UCSD-AML1 (cell line): ENCODE measurements around the gene FIGNL2.

Experiments used
- DNase-seq: peaks from one replicate; lab custom pipeline; 2025; ENCODE audit not compliant: unreplicated experiment; lab: John Stamatoyannopoulos, UW

Gene FIGNL2

DNA sequence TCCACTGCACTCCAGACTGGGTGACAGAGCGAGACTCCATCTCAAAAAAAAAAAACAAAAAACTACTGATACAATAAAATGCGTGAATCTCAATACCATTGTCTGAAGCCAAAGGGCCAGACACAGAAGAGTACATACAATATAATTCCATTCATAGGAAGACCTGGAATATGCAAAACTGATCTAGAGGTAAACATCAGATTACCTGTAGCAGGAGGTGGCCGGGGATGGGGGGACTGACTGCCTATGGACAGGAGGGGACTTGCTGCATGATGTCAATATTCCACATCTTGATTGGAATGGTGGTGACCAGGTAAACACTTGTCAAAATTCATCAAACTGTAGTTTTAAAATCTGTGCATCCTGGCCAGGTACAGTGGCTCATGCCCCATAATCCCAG is 12.5 kb upstream of the FIGNL2 start:
- DNase-seq, result no peak

DNA sequence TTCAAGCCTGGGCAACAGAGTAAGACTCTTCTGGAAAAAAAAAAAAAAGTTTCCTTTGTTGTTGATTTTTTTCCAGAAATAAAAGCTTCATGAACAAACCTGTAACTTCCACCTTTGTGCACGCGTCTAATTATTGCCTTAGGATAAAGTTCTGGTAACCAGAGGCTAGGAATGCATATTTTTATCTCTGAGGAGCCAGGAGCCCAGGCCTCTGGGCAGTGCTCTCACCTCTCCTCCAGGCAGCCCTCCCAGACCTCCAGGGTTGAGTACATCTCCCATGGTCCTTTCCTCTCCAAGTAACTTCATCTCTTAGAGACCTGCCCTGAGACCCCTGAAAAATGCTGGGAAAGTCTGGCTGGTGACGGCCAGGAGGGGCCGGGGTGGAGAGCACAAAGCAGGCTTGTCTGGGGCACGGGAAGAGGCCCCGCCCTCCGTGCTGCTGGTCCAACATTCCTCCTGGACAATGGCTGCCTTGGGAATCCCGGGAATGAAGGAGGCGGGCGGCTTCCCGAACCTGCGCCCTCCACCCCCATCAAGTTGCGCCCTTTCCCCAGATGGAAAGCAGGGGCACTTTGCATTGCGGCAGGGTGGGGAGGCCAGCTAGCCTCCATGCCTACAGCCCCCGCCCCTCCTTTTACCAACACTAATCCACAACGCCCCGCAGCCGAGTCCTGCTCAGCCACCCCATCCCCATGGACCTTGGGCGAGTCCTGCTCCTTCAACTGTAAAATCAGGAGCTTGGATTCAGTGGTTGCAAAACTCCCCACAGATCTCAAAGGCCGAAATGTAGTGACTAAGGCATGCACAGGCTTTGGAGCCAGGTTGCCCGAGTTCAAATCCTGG is 7.3 kb upstream of the FIGNL2 start:
- DNase-seq, result no peak

DNA sequence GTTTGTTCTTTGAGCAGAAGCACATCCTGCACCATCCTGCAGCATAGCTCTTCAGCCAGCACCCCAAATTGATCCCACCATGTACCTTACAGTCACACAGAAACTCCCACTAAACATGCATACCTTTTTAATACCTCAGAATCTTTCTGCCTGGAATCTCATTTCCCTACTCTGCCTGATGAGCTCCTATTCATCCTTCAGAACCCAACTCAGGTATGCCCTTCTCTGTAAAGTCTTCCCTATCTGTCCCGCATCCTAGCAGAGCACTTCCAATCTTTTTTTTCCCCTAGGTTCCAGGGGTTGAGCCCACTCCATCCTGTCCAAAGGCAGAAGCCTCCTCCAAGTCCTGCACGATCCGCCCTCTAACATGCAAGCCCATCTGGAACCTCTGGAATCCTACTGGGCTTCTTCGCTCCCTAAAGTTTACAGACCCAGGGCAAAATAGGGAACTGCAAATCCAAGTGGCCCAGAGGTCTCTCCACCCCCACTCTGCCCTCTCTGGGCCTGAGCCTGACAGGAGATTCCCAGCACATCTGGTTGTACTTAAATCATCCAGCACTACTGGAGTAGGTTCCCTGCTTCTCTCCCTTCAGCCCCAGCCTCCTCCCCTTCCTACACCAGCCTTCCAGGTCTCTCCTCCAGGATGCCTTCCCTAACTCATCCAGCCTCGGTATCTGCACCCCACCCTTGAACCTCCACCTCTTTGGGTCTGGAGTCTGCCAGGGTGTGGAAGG is 4.1 kb upstream of the FIGNL2 start:
- no peak for DNase-seq

DNA sequence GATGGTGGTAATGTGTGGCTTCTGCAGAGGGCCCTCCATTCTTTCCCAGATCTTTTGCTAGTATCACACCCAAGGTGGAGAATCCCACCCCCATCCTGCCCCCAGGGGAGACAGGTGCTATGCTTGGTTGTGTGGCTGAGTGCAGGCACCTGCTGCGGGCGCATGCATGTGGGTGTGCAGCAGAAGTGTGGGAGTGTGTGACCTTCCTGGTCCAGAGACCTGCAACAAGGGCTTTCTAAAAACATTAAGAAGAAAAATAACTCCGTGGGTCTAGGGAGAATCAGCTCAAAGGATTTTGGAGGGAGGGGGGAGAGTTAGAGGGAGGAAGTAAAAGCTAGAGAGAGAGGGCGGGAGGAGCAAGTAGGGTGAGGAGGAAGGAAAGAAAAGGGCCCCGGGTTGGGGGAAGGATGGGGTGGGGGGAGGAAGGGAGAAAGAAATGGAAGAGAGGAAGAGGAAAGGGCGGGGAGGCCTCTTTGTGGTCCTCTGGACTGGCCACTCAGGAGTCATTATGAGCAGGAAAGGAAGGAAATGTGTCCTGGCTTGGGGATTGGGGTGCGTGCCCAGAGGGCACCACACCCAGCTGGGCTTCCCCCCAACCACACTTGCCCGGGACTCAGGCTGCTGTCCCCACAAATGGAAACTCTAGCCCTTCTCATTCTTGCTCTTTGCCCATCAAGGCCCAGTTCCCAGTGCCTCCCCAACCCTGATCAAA is 3.1 kb upstream of the FIGNL2 start:
- DNase-seq, result peak; percentile 50

GRCh38 chr12:51850965-51851299 is 2.4 kb upstream of the FIGNL2 start:
- DNase-seq, result no peak

DNA sequence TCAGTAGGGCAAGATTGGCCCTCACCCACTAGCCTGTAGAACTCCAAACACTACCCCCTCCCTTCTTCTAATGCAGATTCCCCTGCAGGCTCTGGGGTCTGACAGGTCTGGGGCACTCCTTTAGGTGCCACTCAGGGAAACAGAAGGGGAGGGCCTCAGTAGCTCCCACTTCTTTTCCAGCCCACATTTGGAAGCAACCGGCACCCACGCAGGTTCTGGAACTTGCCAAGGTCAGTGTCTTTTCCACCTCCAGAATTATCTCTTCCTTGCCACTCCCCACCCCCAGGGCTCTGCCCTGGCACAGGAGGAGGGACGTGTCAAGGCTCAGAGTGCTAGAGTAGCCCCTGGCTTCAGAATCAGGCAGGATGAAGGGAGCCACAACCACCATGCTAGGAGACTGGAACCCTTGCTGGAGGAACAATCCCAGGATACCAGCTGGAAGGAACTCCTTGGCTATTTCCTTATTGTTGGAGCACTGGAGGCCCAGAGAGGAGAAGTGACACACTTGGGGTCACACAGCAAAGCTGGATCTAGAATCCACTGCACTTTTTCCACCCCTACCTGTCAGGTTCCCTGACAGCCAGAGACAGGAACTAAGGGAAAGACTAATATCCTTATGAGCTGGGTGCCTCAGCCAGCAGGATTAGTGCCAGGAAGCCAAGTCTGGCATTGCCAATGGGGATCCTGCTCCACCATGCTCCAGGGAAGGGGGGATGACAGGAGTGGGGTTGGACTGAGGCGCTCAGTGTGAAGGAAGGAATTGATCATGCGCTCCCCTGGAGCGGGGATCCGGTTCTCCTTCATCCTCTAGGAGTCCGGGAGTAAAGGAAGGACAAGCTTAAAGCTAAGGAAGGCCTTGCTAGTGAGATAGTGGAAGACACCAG is 1.8 kb upstream of the FIGNL2 start:
- no peak for DNase-seq

DNA sequence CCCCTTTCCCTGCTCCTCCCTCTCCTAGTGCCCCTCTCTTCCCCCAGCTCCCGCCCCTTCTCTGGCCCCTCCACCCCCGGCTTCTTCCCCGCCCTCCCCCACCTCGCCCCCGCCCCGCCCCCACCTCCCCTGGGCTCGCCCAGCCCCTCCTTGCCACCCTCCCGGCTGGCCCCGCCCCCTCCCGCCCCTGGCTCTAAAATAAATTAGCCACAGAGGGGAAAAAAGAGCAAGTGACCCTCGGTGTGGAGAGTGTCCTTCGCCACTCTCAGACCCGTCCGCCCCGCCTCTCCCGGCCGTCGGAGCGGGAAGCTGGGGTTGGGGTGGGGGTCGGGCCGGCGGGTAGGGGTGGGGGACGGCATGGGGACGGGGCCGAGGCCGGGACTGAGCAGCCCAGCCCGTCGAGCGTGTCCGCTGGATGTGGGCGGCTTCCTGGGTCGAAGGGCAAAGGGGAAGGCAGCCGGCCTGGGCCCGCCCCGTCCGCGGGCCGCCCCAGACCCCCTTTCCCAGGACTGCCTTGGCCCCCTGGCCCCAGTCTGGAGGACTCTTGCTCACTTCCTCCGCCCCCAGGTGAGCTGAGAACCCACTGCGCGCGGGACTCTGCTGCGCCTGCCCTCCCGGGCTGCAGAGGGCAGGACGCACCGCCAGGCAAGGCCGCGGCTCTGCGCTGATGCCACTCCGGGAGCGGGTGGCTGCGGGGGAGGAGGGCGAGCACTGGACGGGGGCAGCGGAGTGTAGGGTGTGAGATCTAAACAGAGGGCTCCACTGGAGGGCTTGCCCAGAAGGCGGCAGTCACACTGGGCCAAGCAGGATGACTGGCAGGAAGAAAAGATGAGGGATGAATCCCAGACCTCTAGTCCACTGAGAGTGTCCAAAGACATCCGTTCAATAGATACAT is 570 bp upstream of the FIGNL2 start:
- DNase-seq, result no peak

GRCh38 chr12:51847643-51848325 is 734 bp downstream of the FIGNL2 start:
- no peak for DNase-seq

GRCh38 chr12:51846911-51847642 is 1.4 kb downstream of the FIGNL2 start:
- no peak for DNase-seq

GRCh38 chr12:51846271-51846691 is 2.2 kb downstream of the FIGNL2 start:
- DNase-seq, result no peak

DNA sequence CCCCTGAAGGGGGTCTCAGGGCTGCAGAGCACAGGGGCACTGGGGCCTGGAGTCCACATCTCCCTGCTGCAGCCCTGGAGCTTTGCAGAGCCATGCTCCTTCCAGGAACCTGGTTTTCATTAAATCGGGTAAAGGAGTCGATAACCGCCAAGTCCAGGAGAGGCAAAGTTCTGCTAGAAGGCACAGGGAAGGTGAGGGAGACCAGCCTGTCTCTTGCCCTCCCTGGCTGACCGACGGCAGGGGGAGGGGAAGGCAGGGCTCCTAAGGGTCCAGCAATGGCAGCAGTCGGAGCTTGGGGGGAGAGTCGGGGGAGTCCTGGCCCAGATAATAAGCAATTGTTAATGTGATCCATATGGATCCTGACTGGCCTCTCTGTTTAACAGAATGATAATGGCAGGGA is 3.0 kb downstream of the FIGNL2 start:
- DNase-seq, result no peak

- no peak for DNase-seq
Measured at GRCh38 chr12:51844854-51845253, 3.7 kb downstream of the FIGNL2 start.

DNA sequence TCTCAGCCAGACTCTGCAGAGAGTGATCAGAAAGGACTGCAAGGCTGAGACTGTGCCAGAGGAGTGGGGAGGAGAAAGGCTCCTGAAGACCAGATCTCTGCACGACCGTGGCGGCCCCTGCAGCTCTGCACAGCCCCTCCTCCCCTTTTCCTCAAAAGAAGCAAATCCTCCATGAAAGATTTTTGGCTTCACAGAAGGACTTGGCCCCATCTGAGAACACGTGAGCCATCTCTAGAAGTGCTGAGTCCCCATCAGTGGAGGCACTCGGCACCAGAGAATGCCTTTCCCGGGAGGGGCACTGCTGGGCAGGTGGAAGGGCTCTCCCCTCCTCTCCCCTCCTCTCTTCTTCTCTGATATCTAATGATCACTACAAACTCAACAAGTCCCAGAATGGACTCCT is 6.8 kb downstream of the FIGNL2 start:
- no peak for DNase-seq

- no peak for DNase-seq
Measured at GRCh38 chr12:51840966-51841365, 7.6 kb downstream of the FIGNL2 start.

- DNase-seq, result no peak
Measured at GRCh38 chr12:51839310-51839947, 9.1 kb downstream of the FIGNL2 start.

DNA sequence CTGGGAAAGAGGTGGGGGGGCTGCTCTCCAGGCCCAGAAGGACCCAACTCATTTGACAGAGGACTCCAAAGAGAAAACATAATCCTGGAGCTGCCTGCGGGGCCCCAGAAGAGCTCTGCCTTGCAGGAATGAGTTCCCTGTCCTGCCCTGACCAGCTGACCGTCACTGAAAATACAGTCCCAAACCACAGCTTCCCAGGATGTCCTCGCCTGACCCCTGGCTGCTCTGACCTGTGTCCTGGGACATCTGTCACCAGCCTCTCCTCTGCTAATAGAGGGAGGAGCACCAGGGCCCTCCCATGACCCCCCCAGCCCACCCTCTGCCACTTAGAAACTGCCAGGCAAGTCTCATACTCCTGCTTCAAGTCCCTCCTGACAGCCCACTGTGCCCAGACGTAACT is 9.8 kb downstream of the FIGNL2 start:
- no peak for DNase-seq

GRCh38 chr12:51838036-51838435 is 10.5 kb downstream of the FIGNL2 start:
- DNase-seq, result no peak

- no peak for DNase-seq
Measured at GRCh38 chr12:51837286-51837685, 11.2 kb downstream of the FIGNL2 start.
